Activated CD8-positive, alpha-beta memory T cell treated with anti-CD3 and anti-CD28 coated beads for 1 hour (primary cell): ENCODE data around the gene CSH1.
"Not testable (repeated sequence)": the region's sequence is repeated elsewhere in the genome, so short reads cannot be mapped to it uniquely, and the experiment has no call there.

Experiments
- DNase-seq, 2 donors: peaks; one replicate each; pipeline ENCODE4 v3.0.0-alpha.2; 2020; ENCODE audit warnings: low read depth in 1 of 2; ENCODE audit errors: extremely low read depth in 1 of 2

CSH1 gene

DNA sequence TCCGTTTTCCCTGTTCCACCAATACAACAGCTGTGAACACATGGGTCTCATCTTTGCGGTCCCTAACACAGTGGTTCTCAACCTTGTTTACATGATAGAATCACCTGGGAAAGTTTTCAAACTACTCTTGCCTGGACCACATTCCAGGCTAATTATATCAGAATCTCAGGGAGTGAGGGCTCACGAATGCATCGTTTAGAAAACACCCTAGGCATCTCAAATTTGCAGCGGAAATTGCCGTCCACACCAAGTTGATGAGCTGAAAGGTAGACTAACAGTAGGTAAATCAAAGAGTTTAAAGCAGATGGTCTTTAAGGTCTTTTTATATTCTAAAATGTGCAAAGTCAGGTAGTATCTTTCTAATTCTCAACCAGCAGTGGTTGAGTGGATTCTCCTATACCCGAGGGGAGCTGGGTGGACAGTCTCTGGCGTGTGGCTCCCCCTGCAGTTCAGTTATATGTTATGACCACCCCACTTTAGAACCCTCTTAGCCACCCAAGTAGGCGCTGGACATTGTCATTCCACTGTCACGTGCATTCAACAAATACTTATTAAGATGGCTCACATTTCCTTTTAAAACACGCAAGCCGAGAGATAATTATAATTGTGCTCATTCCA, 10.9 kb upstream of the CSH1 start:
- not testable (repeated sequence) for DNase-seq

DNA sequence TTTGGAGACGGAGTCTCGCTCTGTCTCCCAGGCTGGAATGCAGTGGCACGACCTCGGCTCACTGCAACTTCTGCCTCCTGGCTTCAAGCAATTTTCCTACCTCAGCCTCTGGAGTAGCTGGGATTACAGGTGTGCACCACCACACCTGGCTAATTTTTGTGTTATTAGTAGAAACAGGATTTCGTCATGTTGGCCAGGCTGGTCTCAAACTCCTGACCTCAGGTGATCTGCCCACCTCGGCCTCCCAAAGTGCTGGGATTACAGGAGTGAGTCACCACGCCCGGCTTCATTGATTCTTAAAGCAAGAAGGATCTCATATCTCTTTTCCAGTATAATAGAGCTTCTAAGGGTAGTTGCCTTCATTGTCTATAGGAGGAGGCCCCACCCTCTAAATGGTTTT, 8.4 kb upstream of the CSH1 start:
- DNase-seq, result not testable (repeated sequence)

DNA sequence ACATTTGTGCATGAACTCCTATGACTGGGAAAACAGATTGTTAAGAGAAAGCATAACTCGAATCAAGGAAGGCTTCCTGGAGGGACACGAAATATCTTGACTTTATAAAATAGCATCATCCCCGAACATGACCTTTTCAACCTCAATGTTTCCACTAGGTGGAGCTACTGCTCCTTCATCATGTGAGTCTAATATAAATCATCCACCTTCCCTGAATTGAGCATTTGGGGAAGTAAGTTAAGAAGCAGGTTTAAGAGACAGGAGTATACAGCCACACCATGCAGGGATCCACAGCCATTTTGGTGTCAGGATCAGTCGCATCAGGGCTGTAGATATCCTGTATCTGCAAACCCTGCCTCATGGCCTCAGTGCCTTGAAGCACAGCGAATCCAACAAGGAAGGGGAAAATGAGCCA, 7.4 kb upstream of the CSH1 start:
- not testable (repeated sequence) for DNase-seq

DNA sequence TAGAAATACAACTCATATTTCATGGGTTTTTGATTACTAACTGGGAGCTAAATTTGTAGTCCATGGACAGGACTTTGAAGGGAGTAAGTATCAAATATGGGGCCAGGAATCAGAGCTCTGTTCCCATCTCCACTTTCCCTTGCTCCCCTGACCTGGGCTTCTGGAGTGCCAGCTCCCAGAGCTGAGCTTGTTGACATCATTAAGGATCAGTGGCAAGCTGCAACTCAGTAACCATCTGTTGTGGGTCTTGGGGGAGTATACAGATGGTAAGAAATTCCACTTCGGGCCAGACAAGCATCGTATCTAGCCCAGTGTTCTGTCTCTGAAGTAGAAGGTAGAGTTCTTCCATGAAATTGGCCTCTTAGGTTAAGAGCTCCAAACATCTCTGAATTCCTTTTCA, 5.6 kb upstream of the CSH1 start:
- not testable (repeated sequence) for DNase-seq

DNA sequence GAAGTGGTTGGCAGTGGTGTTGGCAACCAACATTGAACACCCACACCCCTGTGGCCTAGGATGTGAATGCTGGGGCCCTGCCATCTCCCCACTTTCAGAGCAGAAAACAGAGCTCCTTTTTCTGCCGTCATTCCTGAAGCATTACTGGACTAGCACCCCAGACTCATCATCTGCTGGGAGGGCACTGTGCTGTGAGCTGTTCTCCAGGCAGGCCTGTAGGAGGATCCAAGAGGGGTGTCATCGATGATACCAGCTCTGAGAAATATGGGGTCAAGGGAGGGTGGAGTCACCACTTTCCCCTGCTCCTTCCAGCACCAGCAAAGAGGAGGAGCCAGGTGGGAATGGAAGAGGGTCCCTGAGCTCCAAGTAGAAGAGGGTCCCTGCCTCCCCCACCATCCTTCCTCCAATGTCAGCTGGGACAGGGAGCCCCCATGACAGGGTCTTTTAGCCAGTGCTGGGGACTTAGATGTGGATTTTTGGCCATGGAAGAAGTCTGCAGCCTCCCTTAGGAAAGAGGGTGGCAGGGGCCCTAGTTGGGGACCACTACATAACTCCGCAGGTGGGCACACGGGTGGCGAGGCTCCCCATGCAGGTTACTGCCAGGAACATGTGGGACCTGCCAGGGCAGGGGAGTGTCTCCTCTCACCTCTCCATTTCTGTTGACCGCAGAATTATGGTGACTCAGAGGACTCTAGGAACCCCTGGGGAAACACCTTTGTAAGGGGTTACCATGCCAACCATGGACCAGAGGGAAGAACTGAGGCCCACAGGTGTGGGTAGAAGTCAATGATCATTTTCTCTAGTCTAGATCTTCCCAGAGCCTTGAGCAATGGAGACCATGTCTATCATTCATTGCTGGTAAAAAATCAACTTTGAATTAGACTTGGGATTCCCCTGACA, 2.8 kb upstream of the CSH1 start:
- not testable (repeated sequence) for DNase-seq

DNA sequence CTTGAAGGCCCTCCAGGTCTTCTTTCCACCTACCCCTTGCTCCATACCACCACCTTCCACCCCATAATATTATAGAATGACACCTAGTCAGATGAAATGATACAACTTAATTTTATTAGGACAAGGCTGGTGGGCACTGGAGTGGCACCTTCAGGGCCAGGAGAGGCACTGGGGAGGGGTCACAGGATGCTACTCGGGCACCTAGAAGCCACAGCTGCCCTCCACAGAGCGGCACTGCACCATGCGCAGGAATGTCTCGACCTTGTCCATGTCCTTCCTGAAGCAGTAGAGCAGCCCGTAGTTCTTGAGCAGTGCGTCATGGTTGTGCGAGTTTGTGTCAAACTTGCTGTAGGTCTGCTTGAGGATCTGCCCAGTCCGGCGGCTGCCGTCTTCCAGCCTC, 1.6 kb downstream of the CSH1 start:
- DNase-seq, result not testable (repeated sequence)

DNA sequence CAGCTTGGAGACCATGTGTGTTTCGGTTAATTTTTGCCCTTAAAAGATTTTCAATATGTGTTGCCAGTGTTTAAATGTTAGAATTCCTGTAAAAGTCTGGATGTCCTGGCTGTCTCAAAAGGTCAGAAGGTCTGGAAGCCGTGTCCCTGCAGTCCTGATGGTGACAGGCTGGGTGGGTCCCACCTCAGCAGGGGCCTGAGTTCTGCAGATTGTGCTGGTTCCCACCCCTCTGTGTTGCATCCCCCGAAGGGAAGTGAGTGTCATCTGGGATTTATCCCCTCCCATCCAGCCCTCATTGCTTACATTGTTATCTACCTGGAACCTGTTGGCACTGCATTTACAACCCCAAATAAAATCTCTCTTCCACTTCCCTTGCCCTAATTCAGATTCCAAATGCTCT, 2.4 kb downstream of the CSH1 start:
- not testable (repeated sequence) for DNase-seq

DNA sequence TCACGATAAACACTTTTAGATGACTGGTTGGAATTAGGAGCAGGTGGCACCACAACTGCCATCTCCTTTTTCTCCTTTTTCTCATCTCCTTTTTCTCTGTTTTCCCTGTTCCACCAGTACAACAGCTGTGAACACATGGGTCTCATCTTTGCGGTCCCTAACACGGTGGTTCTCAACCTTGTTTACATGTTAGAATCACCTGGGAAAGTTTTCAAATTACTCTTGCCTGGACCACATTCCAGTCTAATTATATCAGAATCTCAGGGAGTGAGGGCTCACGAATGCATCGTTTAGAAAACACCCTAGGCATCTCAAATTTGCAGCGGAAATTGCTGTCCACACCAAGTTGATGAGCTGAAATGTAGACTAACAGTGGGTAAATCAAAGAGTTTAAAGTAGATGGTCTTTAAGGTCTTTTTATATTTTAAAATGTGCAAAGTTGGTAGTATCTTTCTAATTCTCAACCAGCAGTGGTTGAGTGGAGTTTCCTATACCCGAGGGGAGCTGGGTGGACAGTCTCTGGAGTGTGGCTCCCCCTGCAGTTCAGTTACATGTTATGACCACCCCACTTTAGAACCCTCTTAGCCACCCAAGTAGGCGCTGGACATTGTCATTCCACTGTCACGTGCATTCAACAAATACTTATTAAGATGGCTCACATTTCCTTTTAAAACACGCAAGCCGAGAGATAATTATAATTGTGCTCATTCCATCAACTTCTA, 3.9 kb downstream of the CSH1 start:
- not testable (repeated sequence) for DNase-seq

DNA sequence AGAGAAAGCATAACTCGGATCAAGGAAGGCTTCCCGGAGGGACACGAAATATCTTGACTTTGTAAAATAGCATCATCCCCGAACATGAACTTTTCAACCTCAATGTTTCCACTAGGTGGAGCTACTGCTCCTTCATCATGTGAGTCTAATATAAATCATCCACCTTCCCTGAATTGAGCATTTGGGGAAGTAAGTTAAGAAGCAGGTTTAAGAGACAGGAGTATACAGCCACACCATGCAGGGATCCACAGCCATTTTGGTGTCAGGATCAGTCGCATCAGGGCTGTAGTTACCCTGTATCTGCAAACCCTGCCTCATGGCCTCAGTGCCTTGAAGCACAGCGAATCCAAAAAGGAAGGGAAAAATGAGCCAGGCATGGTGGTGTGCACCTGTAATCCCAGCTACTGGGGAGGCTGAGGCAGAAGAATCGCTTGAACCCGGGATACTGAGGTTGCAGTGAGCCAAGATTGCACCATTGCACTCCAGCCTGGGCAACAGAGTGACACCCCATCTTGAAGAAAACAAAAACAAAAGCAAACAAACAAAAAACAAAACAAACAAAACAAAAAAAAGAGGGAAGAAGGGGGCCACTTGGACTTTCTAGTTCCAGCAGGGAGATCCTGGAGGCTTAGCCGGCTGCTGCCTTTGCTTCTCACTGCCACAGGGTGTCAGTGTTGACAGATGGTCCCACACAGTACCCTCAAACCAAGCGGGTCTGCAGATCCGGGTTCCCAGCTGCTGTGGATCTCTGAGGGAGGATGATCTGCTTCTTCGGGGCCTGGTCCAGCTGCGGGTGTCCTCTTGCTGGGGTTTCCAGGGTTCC, 7.1 kb downstream of the CSH1 start:
- not testable (repeated sequence) for DNase-seq

DNA sequence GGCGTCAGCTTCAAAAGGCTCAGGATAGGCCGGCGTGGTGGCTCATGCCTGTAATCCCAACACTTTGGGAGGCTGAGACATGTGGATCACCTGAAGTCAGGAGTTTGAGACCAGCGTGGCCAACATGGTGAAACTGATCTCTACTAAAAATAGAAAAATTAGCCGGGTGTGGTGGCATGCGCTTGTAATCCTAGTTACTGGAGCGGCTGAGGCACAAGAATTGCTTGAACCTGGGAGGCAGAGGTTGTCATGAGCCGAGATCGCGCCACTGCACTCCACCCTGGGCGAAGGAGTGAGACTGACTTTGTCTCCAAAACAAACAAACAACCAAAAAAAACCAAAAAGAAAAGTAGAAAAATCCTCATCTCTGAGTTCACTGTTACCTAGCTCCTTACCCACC, 11.3 kb downstream of the CSH1 start:
- not testable (repeated sequence) for DNase-seq

DNA sequence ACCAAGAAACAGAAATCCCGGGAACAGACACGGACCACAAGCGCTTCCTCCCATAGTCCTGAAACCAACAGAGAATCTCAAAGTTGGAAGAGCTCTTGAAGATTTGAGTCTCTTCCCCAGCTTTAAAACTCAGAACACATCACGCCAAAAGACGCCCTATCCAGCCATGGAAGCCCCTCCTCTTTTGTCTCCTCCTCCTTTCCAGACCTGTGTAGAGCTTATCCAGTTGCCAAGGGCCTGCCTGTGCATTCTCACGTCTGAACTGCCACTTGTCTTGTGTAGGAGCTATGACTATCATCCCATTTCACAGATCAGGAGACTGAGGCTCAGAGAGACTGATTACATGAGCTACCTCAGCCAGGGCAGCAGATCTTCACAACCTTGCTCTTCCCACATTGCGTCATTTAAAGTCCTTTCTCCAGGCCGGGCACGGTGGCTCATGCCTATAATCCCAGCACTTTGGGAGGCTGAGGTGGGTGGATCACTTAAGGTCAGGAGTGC, 13.7 kb downstream of the CSH1 start:
- not testable (repeated sequence) for DNase-seq

DNA sequence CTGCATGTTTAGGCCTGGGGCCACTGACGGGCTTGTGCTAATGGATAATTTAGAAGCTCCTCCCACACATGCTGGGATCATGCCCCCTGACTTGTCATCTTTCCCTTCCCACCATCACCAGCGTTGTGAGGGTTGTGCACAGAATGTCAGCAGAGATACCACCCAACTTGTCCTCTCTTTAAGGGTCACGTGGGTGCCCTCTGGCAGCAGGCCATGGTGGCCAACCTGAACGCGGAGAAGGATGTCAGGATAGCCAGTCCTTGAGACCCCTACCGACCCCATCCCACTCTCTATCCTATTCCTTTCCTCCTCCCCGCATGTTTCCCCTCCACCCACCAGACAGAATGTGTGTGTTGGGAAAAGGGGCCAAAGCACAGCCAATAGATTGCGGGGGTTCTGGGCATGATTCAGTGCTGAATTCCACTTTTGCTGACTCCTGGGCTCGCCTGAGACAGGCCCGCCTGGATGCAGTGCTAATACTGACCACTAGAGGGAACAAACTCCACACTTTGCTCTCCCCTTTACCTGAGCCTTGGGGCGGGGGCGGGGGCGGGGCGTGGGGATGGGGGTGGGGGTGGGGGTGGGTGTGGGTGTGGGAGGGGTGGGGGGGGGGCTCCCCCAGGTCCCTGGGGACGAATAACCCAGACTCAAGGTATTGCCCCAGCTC, 14.3 kb downstream of the CSH1 start, which contains the start of gene GH2:
TSS of gene GH2 (minus strand) at position 10 of the 667 bp plus-strand sequence. CDS start 143 bp downstream, outside the sequence.
- DNase-seq, result peak in 1 of 2 donors; percentile 28

DNA sequence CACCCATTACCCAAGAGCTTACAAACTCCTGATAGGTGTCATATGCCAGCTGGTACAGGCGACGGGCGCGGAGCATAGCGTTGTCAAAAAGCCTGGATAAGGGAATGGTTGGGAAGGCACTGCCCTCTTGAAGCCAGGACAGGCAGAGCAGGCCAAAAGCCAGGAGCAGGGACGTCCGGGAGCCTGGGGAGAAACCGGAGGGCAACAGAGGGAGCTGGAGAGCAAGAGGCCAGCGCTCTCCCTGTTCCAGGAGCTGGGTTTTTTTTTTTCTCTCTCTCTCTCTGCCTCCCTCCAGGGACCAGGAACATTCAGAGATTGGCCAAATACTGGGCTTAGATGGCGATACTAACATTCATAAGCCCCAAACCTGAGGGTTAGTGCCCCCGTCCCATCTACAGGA, 15.0 kb downstream of the CSH1 start:
- not testable (repeated sequence) for DNase-seq

DNA sequence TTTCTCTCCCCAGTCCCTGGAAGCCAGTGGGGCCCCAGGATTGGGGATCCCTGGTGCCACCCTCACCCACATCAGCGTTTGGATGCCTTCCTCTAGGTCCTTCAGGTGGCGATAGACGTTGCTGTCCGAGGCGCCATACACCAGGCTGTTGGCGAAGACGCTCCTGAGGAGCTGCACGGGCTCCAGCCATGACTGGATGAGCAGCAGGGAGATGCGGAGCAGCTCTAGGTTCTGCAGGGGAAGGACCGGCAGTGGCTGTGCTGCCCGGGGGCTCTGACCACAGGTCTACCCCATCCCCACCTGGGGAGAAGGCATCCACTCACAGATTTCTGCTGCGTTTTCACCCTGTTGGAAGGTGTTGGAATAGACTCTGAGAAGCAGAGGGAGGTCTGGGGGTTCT, 15.7 kb downstream of the CSH1 start:
- DNase-seq, result no peak

DNA sequence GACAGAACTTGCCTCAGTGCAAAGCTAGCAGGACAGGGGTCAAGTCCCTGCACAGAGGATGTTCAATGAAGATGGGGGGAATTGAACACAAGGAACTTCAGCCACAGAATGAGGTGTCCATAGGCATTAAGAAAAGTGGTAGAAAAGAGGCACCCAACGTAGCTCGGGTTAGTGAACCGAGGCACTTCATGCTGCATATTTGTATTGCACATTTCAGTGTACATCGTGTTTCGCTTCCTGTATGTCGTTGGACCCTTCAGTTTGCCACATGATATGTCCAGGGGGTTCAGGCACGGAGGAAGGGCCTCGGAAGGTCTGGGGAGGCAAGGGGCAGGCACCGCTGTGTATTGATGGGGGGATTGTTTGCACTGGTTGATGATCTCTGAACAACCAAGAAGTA, 18.0 kb downstream of the CSH1 start:
- DNase-seq, result not testable (repeated sequence)

DNA sequence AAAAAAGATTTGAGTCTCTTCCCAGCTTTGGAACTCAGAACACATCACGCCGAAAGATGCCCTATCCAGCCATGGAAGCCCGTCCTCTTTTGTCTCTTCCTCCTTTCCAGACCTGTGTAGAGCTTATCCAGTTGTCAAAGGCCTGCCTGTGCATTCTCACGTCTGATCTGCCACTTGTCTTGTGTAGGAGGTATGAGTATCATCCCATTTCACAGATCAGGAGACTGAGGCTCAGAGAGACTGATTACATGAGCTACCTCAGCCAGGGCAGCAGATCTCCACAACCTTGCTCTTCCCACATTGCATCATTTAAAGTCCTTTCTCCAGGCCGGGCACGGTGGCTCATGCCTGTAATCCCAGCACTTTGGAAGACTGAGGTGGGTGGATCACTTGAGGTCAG, 21.7 kb downstream of the CSH1 start:
- not testable (repeated sequence) for DNase-seq

DNA sequence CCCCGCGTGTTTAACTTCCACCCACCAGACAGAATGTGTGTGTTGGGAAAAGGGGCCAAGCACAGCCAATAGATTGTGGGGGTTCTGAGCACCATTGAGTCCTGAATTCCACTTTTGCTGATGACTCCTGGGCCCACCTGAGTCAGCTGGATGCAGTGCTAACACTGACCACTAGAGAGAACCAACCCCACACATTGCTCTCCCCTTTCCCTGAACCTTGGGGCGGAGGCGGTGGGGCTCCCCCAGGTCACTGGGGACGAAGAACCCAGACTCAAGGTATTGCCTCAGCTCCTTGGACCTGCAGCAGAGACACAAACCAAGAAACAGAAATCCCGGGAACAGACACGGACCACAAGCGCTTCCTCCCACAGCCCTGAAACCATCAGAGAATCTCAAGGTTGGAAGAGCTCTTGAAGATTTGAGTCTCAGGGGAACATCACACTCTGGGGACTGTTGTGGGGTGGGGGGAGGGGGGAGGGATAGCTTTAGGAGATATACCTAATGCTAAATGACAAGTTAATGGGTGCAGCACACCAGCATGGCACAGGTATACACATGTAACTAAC, 22.2 kb downstream of the CSH1 start:
- not testable (repeated sequence) for DNase-seq

DNA sequence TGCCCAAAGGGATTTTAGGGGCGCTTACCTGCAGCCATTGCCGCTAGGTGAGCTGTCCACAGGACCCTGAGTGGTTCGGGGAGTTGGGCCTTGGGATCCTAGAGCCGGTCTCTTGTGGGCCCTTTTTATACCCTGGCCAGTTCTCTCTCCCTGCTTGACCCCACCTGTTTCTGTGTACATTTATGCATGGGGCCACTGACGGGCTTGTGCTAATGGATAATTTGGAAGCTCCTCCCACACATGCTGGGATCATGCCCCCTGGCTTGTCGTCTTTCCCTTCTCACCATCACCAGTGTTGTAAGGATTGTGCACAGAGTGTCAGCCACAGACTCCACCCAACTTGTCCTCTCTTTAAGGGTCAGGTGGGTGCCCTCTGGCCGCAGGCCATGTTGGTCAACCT, 22.8 kb downstream of the CSH1 start, which contains the start of gene CSH2:
TSS of gene CSH2 (minus strand) at position 101 of the 400 bp plus-strand sequence. CDS start at position 38, 63 bp downstream.
- DNase-seq, result not testable (repeated sequence)
